NCI-H345 treated with DMSO at 0.1 percent for 48 hours (cell line): Measurements from ENCODE around the gene TEX38.
"Not testable (repeated sequence)": the region's sequence is repeated elsewhere in the genome, so short reads cannot be mapped to it uniquely, and the experiment has no call there.

Source experiments
- DNase-seq: peaks from one replicate; lab custom pipeline; 2025; ENCODE audit not compliant: unreplicated experiment; lab: John Stamatoyannopoulos, UW

Gene TEX38

GRCh38 chr1:46671554-46671953 is at the start of gene TEX38:
TEX38 (plus strand) TSS chr1:46671854; CDS start chr1:46671935, 81 bp downstream.
- no peak for DNase-seq

GRCh38 chr1:46621930-46622329 is 49.7 kb upstream of the TEX38 start:
- no peak for DNase-seq

GRCh38 chr1:46622344-46622743 is 49.3 kb upstream of the TEX38 start:
- DNase-seq = no peak

- no peak for DNase-seq
Observed at GRCh38 chr1:46623743-46624644, 47.7 kb upstream of the TEX38 start.

GRCh38 chr1:46630719-46631118 is 40.9 kb upstream of the TEX38 start:
- DNase-seq = no peak

GRCh38 chr1:46635205-46635604 is 36.4 kb upstream of the TEX38 start:
- DNase-seq = no peak

- no peak for DNase-seq
Observed at GRCh38 chr1:46637444-46638083, 34.1 kb upstream of the TEX38 start.

GRCh38 chr1:46638921-46639320 is 32.7 kb upstream of the TEX38 start:
- no peak for DNase-seq

GRCh38 chr1:46639547-46639946 is 32.1 kb upstream of the TEX38 start:
- DNase-seq = no peak

GRCh38 chr1:46642115-46642680 is 29.5 kb upstream of the TEX38 start:
- no peak for DNase-seq

- peak; percentile 93 for DNase-seq
Observed at GRCh38 chr1:46643368-46643775, 28.3 kb upstream of the TEX38 start.

GRCh38 chr1:46645815-46646214 is 25.8 kb upstream of the TEX38 start:
- DNase-seq = no peak

GRCh38 chr1:46646331-46646730 is 25.3 kb upstream of the TEX38 start:
- DNase-seq = no peak

- DNase-seq = no peak
Observed at GRCh38 chr1:46646844-46647243, 24.8 kb upstream of the TEX38 start.

GRCh38 chr1:46647611-46648010 is 24.0 kb upstream of the TEX38 start:
- no peak for DNase-seq

GRCh38 chr1:46649764-46650163 is 21.9 kb upstream of the TEX38 start:
- DNase-seq = no peak

GRCh38 chr1:46650491-46650890 is 21.2 kb upstream of the TEX38 start:
- no peak for DNase-seq

GRCh38 chr1:46651152-46651551 is 20.5 kb upstream of the TEX38 start:
- not testable (repeated sequence) for DNase-seq

- no peak for DNase-seq
Observed at GRCh38 chr1:46652321-46653100, 19.1 kb upstream of the TEX38 start.

GRCh38 chr1:46653405-46653958 is 18.2 kb upstream of the TEX38 start:
- no peak for DNase-seq

- DNase-seq = no peak
Observed at GRCh38 chr1:46654012-46654411, 17.6 kb upstream of the TEX38 start.
